Type B pancreatic cell (in vitro differentiated cells): Measurements from ENCODE around the gene CRISP3. TPM values are rescaled to one million over a fixed set of nuclear protein-coding genes. Genes with fewer than 3 reads are reported as not detected.

Source experiments
- DNase-seq: peaks from one replicate; pipeline ENCODE4 v3.0.0; 2021; ENCODE audit warnings: mixed read lengths; ENCODE audit not compliant: unreplicated experiment; ENCODE audit errors: extremely low spot score
- H3K27ac Mint-ChIP-seq: 2 replicates; pipeline ENCODE4 v1.8.0; 2021; ENCODE audit warnings: mild to moderate bottlenecking, mixed read lengths
- H3K27me3 Mint-ChIP-seq: 2 replicates; pipeline ENCODE4 v1.8.0; 2021; ENCODE audit warnings: mixed read lengths
- H3K36me3 Mint-ChIP-seq: 2 replicates; pipeline ENCODE4 v1.8.0; 2021; ENCODE audit warnings: mixed read lengths
- H3K4me1 Mint-ChIP-seq: one replicate; pipeline ENCODE4 v1.8.0; 2021; ENCODE audit warnings: mixed read lengths; ENCODE audit not compliant: unreplicated experiment
- H3K4me3 Mint-ChIP-seq: 2 replicates; pipeline ENCODE4 v1.8.0; 2021; ENCODE audit warnings: mild to moderate bottlenecking, mixed read lengths
- H3K9me3 Mint-ChIP-seq: 2 replicates; pipeline ENCODE4 v1.8.0; 2021; ENCODE audit warnings: mixed read lengths
- CTCF ChIP-seq: fragments of 200-600 bp; sonication (generic); conservative IDR thresholded peaks from 2 replicates; pipeline ENCODE4 v1.5.0; 2021; ENCODE audit warnings: antibody characterized with exemption, mild to moderate bottlenecking
- total RNA-seq: library from RNA; stranded (reverse); gene quantifications from 2 replicates; pipeline ENCODE4 v1.2.1, GENCODE V29; 2021; ENCODE audit warnings: low replicate concordance

The CRISP3 gene
- total RNA-seq, 1 donor from 2014 or later = 57.4 TPM

GRCh38 chr6:49782293-49782692 is 38.1 kb upstream of the CRISP3 start:
- TF ChIP-seq CTCF = no peak
- no peak overlapping the region for H3K4me3 Mint-ChIP-seq
- H3K9me3 Mint-ChIP-seq = no peaks in the 10 kb centered on the region
- no peak for DNase-seq
- H3K36me3 Mint-ChIP-seq = no peaks in the 10 kb centered on the region
- H3K4me1 Mint-ChIP-seq = no peaks in the 10 kb centered on the region
- no peaks in the 10 kb centered on the region for H3K27me3 Mint-ChIP-seq
- H3K27ac Mint-ChIP-seq = no peak overlapping the region

- no peak overlapping the region for H3K27ac Mint-ChIP-seq
- H3K9me3 Mint-ChIP-seq = no peaks in the 10 kb centered on the region
- no peak overlapping the region for H3K4me3 Mint-ChIP-seq
- H3K27me3 Mint-ChIP-seq = no peaks in the 10 kb centered on the region
- no peak for TF ChIP-seq CTCF
- DNase-seq = no peak
- no peaks in the 10 kb centered on the region for H3K4me1 Mint-ChIP-seq
- no peaks in the 10 kb centered on the region for H3K36me3 Mint-ChIP-seq
Measured at GRCh38 chr6:49776444-49776843, 32.3 kb upstream of the CRISP3 start.

GRCh38 chr6:49775043-49775442 is 30.9 kb upstream of the CRISP3 start:
- Mint-ChIP-seq H3K4me1 (no peaks in the 10 kb centered on the region), H3K9me3 (no peaks in the 10 kb centered on the region), H3K27ac (no peak overlapping the region), H3K36me3 (no peaks in the 10 kb centered on the region), H3K4me3 (no peak overlapping the region), H3K27me3 (no peaks in the 10 kb centered on the region)
- no peak for DNase-seq
- no peak for TF ChIP-seq CTCF

GRCh38 chr6:49772285-49772684 is 28.1 kb upstream of the CRISP3 start:
- Mint-ChIP-seq H3K4me3 (no peak overlapping the region), H3K27me3 (peaks cover 4% of the 10 kb centered on the region), H3K27ac (no peak overlapping the region), H3K9me3 (no peaks in the 10 kb centered on the region), H3K36me3 (no peaks in the 10 kb centered on the region), H3K4me1 (no peaks in the 10 kb centered on the region)
- DNase-seq = no peak
- no peak for TF ChIP-seq CTCF

- no peak for DNase-seq
- no peaks in the 10 kb centered on the region for H3K36me3 Mint-ChIP-seq
- H3K27ac Mint-ChIP-seq = no peak overlapping the region
- peaks cover 4% of the 10 kb centered on the region for H3K27me3 Mint-ChIP-seq
- no peaks in the 10 kb centered on the region for H3K4me1 Mint-ChIP-seq
- no peaks in the 10 kb centered on the region for H3K9me3 Mint-ChIP-seq
- no peak for TF ChIP-seq CTCF
- H3K4me3 Mint-ChIP-seq = no peak overlapping the region
Measured at GRCh38 chr6:49766762-49767161, 22.6 kb upstream of the CRISP3 start.
